Activated T-cell treated with anti-CD3 and anti-CD28 coated beads, Interleukin-2, amount 50 U/mL, for 24 hours (primary cell): ENCODE measurements around the gene PTDSS2.

ENCODE experiments used
- DNase-seq: peaks from one replicate; pipeline ENCODE4 v3.0.0-alpha.2; 2020
- H3K27ac Mint-ChIP-seq: 2 replicates; pipeline ENCODE4 v1.8.0; 2020; ENCODE audit warnings: mild to moderate bottlenecking, mixed read lengths
- H3K27me3 Mint-ChIP-seq: 2 replicates; pipeline ENCODE4 v1.8.0; 2020; ENCODE audit warnings: mixed read lengths
- H3K36me3 Mint-ChIP-seq: 2 replicates; pipeline ENCODE4 v1.8.0; 2020; ENCODE audit warnings: low read depth, mixed read lengths
- H3K4me1 Mint-ChIP-seq: 2 replicates; pipeline ENCODE4 v1.8.0; 2020; ENCODE audit warnings: low read depth, mixed read lengths
- H3K4me3 Mint-ChIP-seq: 2 replicates; pipeline ENCODE4 v1.8.0; 2020; ENCODE audit warnings: mild to moderate bottlenecking, moderate library complexity, mixed read lengths
- H3K9me3 Mint-ChIP-seq: 2 replicates; pipeline ENCODE4 v1.8.0; 2020; ENCODE audit warnings: mixed read lengths

The PTDSS2 gene

GRCh38 chr11:490186-490929 is 40.3 kb downstream of the PTDSS2 start:
- no peaks in the 10 kb centered on the region for H3K4me1 Mint-ChIP-seq
- H3K27ac Mint-ChIP-seq, result no peak overlapping the region
- no peaks in the 10 kb centered on the region for H3K27me3 Mint-ChIP-seq
- H3K9me3 Mint-ChIP-seq, result no peaks in the 10 kb centered on the region
- H3K4me3 Mint-ChIP-seq, result no peak overlapping the region
- peaks cover 50% of the 10 kb centered on the region for H3K36me3 Mint-ChIP-seq
- no peak for DNase-seq

GRCh38 chr11:490930-491260 is 40.8 kb downstream of the PTDSS2 start:
- H3K9me3 Mint-ChIP-seq, result no peaks in the 10 kb centered on the region
- H3K36me3 Mint-ChIP-seq, result peaks cover 56% of the 10 kb centered on the region
- H3K4me3 Mint-ChIP-seq, result no peak overlapping the region
- no peaks in the 10 kb centered on the region for H3K27me3 Mint-ChIP-seq
- H3K4me1 Mint-ChIP-seq, result no peaks in the 10 kb centered on the region
- no peak overlapping the region for H3K27ac Mint-ChIP-seq
- DNase-seq, result no peak

- H3K36me3 Mint-ChIP-seq, result peaks cover 60% of the 10 kb centered on the region
- H3K27me3 Mint-ChIP-seq, result no peaks in the 10 kb centered on the region
- no peaks in the 10 kb centered on the region for H3K9me3 Mint-ChIP-seq
- DNase-seq, result no peak
- H3K4me3 Mint-ChIP-seq, result no peak overlapping the region
- H3K4me1 Mint-ChIP-seq, result no peaks in the 10 kb centered on the region
- no peak overlapping the region for H3K27ac Mint-ChIP-seq
Measured at GRCh38 chr11:491358-491757, 41.3 kb downstream of the PTDSS2 start.

DNA sequence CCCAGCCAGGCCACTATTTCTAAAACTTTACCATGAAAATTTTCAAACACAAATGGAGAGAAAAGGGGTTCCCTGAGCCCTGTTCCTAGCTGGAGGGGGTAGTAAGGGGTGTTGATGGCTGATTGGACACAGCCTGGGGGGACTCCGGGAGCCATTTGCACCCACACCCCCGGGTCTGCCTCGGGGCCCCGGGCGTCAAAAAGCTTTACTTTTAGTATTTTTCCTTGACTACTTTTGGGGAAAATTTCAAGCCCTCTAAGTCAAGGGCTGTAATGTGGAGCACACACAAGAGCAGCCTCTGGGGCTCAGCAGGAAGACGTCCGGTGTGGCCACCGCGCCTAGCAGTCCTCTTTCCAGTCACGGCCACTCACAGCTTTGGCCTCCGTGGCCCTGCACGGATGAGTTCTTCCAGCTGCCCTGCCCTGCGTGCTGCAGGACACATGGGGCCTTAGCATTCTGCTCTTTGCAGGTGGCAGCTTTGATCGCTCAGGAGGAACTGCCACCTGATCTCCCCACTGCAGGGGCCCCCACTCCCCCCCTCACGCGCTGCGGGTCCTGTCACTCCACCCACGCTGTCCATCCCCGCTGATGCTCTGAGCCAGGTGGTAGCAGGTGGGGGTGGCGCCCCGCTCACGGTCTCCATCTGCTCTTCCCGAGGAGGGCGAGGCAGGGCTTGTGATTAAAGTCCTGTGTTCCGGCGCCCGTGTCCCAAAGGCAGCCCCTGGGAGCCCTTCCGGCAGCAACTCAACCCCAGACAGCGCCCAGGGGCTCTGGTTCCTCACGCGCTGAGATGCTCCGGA is 42.5 kb downstream of the PTDSS2 start:
- Mint-ChIP-seq H3K4me3 (no peak overlapping the region), H3K36me3 (peaks cover 71% of the 10 kb centered on the region), H3K9me3 (no peaks in the 10 kb centered on the region), H3K4me1 (peaks cover 5% of the 10 kb centered on the region), H3K27me3 (no peaks in the 10 kb centered on the region), H3K27ac (peak overlapping the region; percentile 47)
- DNase-seq, result no peak

DNA sequence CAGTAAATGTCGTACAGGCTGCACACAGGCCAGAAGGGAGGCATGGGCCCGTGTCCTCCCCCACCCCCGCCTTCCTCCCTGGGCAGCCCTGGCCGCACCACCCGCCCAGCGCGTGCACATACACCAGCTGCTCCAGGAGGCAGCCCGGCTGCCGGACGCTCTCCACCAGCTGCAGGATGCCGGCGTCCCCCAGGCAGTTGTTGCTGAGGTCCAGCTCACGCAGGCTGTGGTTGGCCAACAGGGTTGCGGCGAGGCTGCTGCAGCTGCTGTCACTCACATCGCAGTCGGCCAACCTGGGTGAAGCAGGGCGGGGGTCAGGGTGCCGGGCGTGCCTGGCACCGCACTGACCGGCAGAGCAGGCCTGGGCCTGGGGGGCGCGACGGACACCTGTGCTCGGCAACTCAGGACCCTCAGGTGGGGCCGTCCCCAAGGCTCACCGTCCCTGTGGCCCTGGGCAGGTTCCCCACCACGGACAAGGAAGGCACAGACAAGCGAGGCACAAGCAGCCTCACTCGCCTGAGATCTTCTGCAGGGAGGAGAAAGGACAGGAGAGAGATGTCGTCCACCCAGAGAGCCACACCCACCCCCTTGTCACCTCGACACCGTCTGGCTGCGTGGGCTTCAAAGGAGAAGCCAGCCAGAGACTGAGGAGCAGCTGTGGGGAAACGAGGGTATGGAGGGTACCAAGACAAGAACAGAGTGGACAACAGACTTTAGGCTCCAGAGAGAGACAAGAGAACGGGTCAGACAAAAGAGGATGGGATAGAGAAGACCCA is 44.9 kb downstream of the PTDSS2 start:
- H3K4me3 Mint-ChIP-seq, result no peak overlapping the region
- no peaks in the 10 kb centered on the region for H3K27me3 Mint-ChIP-seq
- H3K36me3 Mint-ChIP-seq, result peaks cover 87% of the 10 kb centered on the region
- DNase-seq, result no peak
- no peaks in the 10 kb centered on the region for H3K9me3 Mint-ChIP-seq
- peak overlapping the region; percentile 68 for H3K27ac Mint-ChIP-seq
- peaks cover 5% of the 10 kb centered on the region for H3K4me1 Mint-ChIP-seq

DNA sequence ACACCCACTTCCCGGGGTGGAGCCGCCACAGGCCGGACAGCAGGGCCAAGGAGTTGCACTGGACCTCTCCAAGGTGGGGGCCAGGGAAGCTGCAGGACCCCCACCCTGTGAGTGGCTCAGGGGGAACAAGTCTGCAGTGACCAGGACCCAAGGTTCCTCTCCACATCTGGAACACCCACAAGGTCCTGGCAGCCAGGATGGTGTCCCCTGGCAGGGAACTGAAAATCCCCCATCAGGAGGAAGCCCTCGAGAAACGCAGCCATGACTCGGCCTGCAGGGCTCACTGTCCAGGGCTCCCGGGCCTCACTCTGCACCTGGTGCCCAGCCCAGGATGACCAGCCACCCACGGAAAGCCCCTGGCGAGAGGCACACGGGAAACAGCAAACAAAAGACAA is 45.5 kb downstream of the PTDSS2 start:
- Mint-ChIP-seq H3K27ac (peak overlapping the region; percentile 45), H3K9me3 (no peaks in the 10 kb centered on the region), H3K4me1 (peaks cover 5% of the 10 kb centered on the region), H3K36me3 (peaks cover 88% of the 10 kb centered on the region), H3K27me3 (no peaks in the 10 kb centered on the region), H3K4me3 (no peak overlapping the region)
- no peak for DNase-seq

GRCh38 chr11:496834-497564 is 46.9 kb downstream of the PTDSS2 start:
- Mint-ChIP-seq H3K36me3 (peaks cover 93% of the 10 kb centered on the region), H3K27me3 (no peaks in the 10 kb centered on the region), H3K9me3 (no peaks in the 10 kb centered on the region), H3K4me1 (peaks cover 7% of the 10 kb centered on the region), H3K27ac (peak overlapping the region; percentile 76), H3K4me3 (no peak overlapping the region)
- DNase-seq, result no peak

DNA sequence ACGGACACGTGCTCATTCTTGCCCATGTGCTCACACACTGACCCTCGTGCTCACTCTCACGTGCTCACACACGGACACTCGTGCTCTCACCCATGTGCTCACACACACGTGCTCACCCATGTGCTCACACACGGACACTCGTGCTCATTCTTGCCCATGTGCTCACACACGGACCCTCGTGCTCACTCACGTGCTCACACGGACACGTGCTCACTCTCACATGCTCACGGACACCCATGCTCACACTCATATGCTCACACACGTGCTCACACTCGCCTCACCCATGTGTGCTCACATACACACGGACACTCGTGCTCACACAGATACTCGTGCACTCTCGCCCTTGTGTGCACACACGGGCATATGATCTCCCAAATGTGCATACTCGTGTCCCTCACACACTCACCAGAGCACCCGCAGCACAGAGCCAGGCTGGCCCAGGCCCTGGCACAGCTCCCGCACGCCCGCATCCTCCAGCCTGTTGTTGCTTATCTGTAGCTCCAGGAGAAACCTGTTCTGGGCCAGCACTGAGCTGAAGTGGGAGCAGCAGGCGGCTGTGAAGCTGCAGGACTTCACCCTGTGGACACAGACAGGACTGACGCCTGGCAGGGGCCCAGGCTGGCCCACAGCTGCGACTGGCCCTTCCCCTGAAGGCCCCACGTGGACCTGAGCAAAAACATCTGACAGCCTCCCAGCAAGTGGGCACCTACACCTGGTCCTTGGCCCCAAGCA is 47.7 kb downstream of the PTDSS2 start:
- peak overlapping the region; percentile 76 for H3K27ac Mint-ChIP-seq
- H3K4me1 Mint-ChIP-seq, result peaks cover 7% of the 10 kb centered on the region
- no peak overlapping the region for H3K4me3 Mint-ChIP-seq
- H3K27me3 Mint-ChIP-seq, result no peaks in the 10 kb centered on the region
- H3K9me3 Mint-ChIP-seq, result no peaks in the 10 kb centered on the region
- no peak for DNase-seq
- peaks cover 89% of the 10 kb centered on the region for H3K36me3 Mint-ChIP-seq

GRCh38 chr11:498297-499181 is 48.5 kb downstream of the PTDSS2 start:
- Mint-ChIP-seq H3K4me3 (no peak overlapping the region), H3K27ac (peak overlapping the region; percentile 40), H3K9me3 (no peaks in the 10 kb centered on the region), H3K36me3 (peaks cover 84% of the 10 kb centered on the region), H3K27me3 (no peaks in the 10 kb centered on the region), H3K4me1 (peaks cover 12% of the 10 kb centered on the region)
- DNase-seq, result no peak

DNA sequence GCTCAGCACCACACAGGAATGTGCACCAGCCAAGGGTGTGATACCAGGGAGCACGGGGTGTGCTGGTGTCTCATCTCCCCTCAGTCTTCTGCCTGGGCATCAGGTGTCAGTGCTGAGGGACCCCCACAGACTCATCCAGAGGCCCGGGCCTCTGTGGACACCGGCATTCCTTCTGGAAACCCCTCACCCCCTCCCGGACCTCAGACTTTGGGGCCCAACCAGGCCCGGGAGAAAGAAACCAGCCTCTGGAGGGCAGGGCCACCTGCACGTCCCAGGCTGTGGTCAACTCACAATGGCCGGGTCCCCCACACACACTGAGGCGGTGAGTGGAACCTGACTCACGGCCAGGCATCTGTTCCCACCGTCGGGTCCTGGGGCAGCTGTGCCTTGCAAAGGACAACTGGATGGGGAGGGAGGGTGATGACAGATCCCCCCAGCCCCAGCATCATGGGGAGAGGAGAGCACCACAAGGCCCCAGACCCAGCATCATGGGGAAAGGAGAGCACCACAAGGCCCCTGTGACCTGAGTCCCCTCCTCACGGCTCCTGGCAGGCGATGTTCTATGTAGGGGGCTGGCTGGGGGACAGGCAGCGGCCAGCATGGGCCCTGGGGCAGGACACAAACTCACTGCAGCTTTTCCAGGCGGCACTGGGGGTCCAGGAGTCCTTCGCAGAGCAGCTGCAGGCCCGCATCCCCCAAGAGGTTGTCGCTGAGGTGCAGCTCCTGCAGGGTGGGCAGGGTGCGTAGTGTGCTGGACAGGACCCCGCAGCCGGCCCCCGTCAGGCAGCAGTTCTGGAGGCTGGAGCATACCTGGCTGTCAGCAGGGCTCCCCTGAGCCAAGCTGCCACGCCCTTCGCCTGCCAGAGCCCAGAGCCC is 49.4 kb downstream of the PTDSS2 start:
- Mint-ChIP-seq H3K4me1 (peaks cover 18% of the 10 kb centered on the region), H3K27me3 (no peaks in the 10 kb centered on the region), H3K36me3 (peaks cover 78% of the 10 kb centered on the region), H3K9me3 (no peaks in the 10 kb centered on the region), H3K27ac (no peak overlapping the region), H3K4me3 (no peak overlapping the region)
- DNase-seq, result no peak

DNA sequence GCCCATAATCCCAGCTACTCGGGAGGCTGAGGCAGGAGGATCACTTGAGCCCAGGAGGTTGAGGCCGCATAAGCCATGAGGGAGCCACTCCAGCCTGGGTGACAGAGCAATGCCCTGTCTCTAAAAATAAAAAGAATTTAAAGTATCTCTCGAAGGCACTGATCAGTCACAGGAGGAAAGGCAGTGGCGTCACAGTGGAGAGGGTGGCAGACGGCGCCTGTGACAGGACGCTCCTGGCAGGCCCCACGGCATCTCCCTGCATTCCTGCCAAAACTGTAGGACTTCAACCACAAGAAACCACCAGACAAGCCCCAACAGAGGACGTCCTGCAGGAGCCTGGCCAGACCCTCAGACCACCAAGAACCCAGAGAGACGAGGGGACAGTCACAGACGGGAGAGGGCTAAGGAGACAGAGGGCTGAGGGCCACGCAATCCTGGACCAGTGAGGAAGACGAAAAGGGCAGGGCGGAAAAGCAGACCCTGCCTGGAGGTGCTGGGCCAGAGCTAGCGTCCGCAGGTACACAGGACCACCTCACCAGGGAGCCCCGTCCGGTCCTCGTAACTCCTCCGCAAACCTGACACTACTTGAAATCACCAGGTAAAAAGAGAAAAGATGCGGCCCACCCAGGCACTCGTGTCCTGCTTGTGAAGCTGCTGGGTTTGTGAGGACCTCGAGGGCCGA is 51.1 kb downstream of the PTDSS2 start:
- DNase-seq, result no peak
- Mint-ChIP-seq H3K9me3 (no peaks in the 10 kb centered on the region), H3K27me3 (no peaks in the 10 kb centered on the region), H3K4me3 (no peak overlapping the region), H3K4me1 (peaks cover 31% of the 10 kb centered on the region), H3K27ac (peak overlapping the region; percentile 16), H3K36me3 (peaks cover 79% of the 10 kb centered on the region)

- no peak overlapping the region for H3K4me3 Mint-ChIP-seq
- peak overlapping the region; percentile 63 for H3K27ac Mint-ChIP-seq
- H3K27me3 Mint-ChIP-seq, result no peaks in the 10 kb centered on the region
- peaks cover 31% of the 10 kb centered on the region for H3K4me1 Mint-ChIP-seq
- DNase-seq, result no peak
- H3K36me3 Mint-ChIP-seq, result peaks cover 78% of the 10 kb centered on the region
- H3K9me3 Mint-ChIP-seq, result no peaks in the 10 kb centered on the region
Measured at GRCh38 chr11:501683-502287, 51.7 kb downstream of the PTDSS2 start.
